IPS-15b (cell line): ENCODE results near the gene KCNK1.

Source experiments
- H3K27me3 ChIP-seq: one replicate; pipeline ENCODE4 v1.6.1; 2013; ENCODE audit warnings: low read length; ENCODE audit not compliant: control insufficient read depth, insufficient read depth
- H3K36me3 ChIP-seq: one replicate; pipeline ENCODE4 v1.6.1; 2013; ENCODE audit warnings: low read length; ENCODE audit not compliant: control insufficient read depth, insufficient read depth
- H3K4me1 ChIP-seq: one replicate; pipeline ENCODE4 v1.6.1; 2013; ENCODE audit warnings: mild to moderate bottlenecking, low read length; ENCODE audit not compliant: control insufficient read depth, insufficient read depth
- H3K4me3 ChIP-seq: one replicate; pipeline ENCODE4 v1.5.1; 2013; ENCODE audit warnings: low read depth, low read length
- H3K9ac ChIP-seq: one replicate; pipeline ENCODE4 v1.6.1; 2013; ENCODE audit warnings: low read depth, mild to moderate bottlenecking, low read length
- H3K9me3 ChIP-seq: one replicate; pipeline ENCODE4 v1.6.1; 2013; ENCODE audit warnings: mild to moderate bottlenecking, low read length; ENCODE audit not compliant: control insufficient read depth, insufficient read depth

KCNK1 gene

DNA sequence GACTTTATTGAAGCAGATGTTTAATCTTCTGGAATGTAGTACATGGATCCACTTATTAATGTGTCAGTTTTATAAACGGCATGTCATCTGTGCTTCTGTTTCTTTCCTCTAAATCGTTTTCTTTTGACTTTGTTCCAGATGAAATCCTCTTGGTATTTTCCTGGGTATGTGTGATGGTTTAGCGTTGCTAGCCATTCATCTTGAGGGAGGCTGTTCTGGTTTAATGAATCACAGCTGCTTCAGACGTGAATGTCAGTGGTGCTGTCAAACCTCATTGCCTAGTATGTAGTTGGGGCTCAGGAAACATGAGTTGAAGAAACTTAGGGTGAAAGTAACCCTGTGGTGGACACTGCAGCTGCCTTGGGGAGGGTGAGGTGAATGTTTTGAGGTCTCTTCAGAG, 33.2 kb downstream of the KCNK1 start:
- H3K27me3 ChIP-seq, result no peaks in the 10 kb centered on the region
- H3K9ac ChIP-seq, result no peak overlapping the region
- H3K9me3 ChIP-seq, result no peaks in the 10 kb centered on the region
- no peaks in the 10 kb centered on the region for H3K4me1 ChIP-seq
- H3K4me3 ChIP-seq, result no peak overlapping the region
- H3K36me3 ChIP-seq, result no peaks in the 10 kb centered on the region

DNA sequence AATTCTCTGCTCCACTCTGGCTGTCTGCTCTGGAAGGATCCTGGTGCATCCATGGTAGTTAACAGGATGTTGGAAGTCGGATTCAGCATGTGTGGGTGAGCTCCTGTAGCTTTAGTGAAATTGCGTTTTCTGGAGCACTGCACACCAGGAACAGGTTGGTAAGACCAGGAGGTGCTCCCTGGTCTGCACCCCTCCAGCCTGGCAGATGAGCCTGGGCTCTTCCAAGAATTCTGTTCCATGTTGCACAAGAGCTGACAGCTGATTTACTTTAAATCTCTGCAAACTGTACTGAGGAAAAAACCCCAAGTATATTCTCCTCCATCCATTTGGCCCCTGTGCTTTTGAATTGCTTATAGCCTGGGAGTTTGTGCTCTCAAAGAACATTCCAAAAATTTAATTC, 33.7 kb downstream of the KCNK1 start:
- Histone ChIP-seq H3K4me1 (no peaks in the 10 kb centered on the region), H3K36me3 (no peaks in the 10 kb centered on the region), H3K9ac (no peak overlapping the region), H3K4me3 (no peak overlapping the region), H3K9me3 (no peaks in the 10 kb centered on the region), H3K27me3 (no peaks in the 10 kb centered on the region)

DNA sequence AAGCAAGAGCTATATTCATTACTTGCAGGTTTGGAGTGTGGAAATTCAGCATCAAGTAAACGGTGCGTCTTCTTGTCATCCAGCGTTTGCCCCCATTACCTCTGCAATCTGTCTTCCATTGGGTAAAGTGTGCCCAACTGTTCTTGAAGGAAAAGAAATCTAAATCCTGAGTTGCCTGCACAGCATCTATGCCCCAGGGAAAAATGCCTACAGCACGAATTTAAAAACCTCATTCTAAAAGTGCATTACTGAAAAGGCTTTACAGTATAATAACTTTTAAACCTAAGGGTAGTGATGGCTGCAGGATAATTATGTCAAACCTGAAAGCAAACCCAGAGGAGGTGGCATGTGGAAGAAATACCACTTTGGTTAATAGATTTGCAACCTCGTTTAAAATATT, 37.2 kb downstream of the KCNK1 start:
- no peaks in the 10 kb centered on the region for H3K27me3 ChIP-seq
- peaks cover under 1% of the 10 kb centered on the region for H3K4me1 ChIP-seq
- no peaks in the 10 kb centered on the region for H3K9me3 ChIP-seq
- no peaks in the 10 kb centered on the region for H3K36me3 ChIP-seq
- H3K9ac ChIP-seq, result no peak overlapping the region
- no peak overlapping the region for H3K4me3 ChIP-seq

DNA sequence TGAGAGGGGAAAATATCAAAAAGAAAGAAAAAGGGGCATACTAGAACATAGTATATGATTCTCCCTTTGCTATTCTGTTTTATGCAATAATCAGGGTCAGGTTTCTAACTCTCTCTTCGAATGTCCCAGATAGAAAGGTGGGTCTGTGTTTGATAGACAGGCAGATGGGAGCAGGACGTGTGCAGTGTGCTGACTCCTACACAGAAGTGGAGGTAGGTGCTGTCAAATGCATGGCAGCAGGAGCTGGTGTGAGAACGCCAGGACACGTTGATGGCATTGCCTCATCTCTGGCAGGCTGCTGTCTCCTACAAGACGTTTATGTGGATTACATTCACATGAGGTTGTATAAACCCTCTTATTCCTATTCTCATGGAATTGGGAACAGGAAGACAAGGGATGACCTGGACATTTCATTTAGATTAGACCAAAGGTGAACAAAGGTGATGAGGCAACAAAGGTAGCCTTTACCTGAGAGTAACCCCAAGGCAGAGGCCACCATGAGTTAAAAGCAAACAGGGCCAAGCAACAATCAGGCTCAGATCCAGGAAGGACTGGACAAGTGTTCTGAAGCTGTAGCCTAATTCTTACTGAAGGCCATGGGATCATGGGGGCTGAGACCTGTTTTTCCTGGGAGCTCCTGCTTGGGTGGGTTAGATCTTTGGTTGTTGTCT, 37.8 kb downstream of the KCNK1 start:
- Histone ChIP-seq H3K4me1 (peaks cover 3% of the 10 kb centered on the region), H3K9ac (no peak overlapping the region), H3K36me3 (no peaks in the 10 kb centered on the region), H3K27me3 (no peaks in the 10 kb centered on the region), H3K9me3 (no peaks in the 10 kb centered on the region), H3K4me3 (no peak overlapping the region)

DNA sequence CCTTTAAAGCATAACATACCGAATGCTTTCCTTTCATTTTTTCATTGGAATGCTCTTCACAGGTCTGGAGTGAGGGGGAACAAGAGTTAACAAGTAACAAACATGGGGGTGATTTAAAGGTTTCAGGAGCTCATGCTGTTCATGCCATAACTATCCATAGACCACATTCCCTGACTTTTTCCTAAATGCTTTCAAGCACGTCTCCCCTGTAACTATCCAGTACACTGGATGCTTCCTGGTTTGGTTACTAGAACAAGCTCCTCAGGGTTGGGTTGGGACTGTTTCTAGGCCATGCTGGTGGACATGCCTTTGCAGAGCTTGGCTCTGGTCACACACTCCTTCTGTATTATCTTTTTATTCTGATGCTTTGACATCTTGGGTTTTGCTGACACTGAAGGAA, 38.6 kb downstream of the KCNK1 start:
- no peaks in the 10 kb centered on the region for H3K27me3 ChIP-seq
- H3K4me3 ChIP-seq, result no peak overlapping the region
- H3K9me3 ChIP-seq, result no peaks in the 10 kb centered on the region
- H3K9ac ChIP-seq, result no peak overlapping the region
- no peaks in the 10 kb centered on the region for H3K36me3 ChIP-seq
- H3K4me1 ChIP-seq, result peaks cover 3% of the 10 kb centered on the region

DNA sequence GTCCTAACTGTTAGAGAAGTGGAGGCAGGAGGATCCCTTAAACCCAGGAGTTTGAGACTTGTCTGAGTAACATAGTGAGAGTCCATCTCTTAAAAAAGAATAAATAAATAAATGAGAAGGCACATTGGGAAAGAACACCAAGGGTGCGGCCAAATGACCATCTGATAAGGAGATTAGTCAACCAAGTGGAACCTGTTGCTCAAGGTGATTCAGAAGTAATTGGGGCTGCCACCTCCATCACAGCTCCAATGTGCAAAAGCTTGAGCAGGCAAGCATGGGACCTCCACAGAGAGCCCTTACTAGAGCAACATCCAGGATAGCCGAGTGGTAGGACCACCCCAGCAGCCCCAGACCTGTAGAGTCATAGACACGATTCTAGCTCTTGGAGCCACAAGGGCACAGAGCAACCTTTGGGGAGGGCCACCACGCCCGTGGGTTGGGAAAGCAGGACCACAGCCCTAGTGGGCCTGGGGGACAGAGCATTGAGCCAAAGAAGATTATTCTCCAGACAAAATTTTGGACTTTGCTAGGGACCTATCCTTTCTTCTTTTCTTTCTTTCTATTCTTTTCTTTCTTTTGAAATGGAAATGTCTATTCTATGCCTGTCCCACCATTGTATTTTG, 40.9 kb downstream of the KCNK1 start:
- no peaks in the 10 kb centered on the region for H3K27me3 ChIP-seq
- H3K9ac ChIP-seq, result no peak overlapping the region
- no peaks in the 10 kb centered on the region for H3K36me3 ChIP-seq
- H3K4me1 ChIP-seq, result peaks cover 3% of the 10 kb centered on the region
- H3K9me3 ChIP-seq, result no peaks in the 10 kb centered on the region
- no peak overlapping the region for H3K4me3 ChIP-seq

DNA sequence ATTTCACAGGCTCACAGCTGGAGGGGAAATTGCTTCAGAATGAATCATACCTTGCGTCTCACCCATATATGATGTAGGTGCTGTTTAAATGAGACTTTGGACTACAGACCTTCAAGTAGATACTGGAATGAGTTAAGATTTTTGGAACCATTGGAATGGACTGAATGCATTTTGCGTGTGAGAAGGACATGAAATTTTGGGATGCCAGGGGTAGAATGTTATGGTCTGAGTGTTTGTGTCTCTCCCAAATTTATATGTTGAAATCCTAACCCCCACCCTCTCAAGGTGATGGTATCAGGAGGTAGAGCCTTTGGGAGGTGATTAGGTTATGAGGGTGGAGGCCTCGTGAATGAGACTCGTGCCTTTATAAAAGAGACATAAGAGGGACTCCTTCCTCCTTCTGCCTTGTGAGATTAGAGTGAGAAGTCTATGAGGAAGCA, 41.4 kb downstream of the KCNK1 start:
- no peaks in the 10 kb centered on the region for H3K27me3 ChIP-seq
- no peaks in the 10 kb centered on the region for H3K36me3 ChIP-seq
- H3K4me3 ChIP-seq, result no peak overlapping the region
- H3K9me3 ChIP-seq, result no peaks in the 10 kb centered on the region
- H3K4me1 ChIP-seq, result peaks cover 3% of the 10 kb centered on the region
- H3K9ac ChIP-seq, result no peak overlapping the region

DNA sequence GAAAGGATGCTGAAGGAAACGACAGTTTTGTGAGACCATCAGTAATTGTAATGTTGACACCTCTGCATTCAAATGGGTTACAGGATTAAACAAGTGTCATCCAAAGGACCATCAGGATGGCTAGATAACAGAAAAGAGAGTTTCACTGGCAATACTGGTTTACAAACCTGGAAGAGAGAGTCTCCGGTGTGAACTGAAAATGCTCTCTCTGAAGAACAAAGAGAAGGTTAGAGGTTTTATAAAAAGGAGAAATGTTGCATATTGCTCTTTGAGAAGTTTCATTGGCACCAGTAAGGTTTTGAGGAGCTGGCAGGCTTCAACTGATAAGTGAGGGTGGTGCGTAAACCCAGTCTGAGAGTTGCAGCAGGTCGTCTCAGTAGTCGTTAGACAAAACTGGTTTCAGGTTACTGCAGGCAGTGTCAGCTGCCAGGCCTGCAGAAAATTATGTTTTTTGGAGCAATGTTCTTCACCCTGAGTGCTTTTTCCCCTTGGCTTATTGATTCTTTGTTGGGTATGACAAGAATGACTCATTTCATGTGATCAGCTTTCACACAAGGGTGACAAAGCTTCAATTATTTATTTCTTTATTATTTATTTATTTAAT, 42.2 kb downstream of the KCNK1 start:
- Histone ChIP-seq H3K36me3 (no peaks in the 10 kb centered on the region), H3K27me3 (no peaks in the 10 kb centered on the region), H3K4me1 (peaks cover 3% of the 10 kb centered on the region), H3K9me3 (no peaks in the 10 kb centered on the region), H3K4me3 (no peak overlapping the region), H3K9ac (no peak overlapping the region)

DNA sequence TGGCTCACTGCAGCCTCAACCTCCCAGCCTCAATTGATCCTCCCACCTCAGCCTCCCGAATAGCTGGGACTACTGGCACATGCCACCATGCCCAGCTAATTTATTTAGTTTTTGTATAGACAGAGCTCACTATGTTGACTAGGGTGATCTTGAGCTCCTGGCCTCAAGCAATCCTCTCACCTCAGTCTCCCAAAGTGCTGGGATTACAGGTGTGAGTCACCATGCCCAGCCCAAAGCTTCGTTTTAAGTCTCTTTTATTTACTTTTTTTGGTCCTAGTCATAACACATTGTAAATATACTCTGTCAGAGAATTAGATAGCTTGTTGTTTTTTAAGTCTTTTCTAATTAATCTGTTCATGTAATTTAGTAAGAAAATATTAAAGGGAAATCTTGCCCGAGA, 42.8 kb downstream of the KCNK1 start:
- peaks cover 3% of the 10 kb centered on the region for H3K4me1 ChIP-seq

DNA sequence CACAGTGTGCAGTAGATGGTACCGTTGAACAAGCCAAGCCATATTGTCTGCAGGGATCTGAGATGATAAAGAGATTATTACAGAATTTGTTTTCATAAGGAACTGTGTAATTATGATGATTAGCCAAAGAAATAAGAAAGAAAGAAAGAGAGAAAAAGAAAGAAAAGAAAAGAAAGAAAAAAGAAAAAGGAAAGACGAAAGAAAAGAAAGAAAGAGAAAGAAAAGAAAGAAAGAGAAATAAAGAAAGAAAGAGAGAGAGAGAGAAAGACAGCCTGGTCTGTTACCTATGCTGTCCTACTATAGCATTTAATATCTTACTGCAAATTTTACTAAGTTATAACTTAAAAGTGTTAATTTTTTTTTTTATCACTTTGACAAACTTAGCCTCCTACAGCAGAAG, 43.6 kb downstream of the KCNK1 start:
- Histone ChIP-seq H3K4me1 (peaks cover 3% of the 10 kb centered on the region), H3K9ac (no peak overlapping the region), H3K27me3 (no peaks in the 10 kb centered on the region), H3K4me3 (no peak overlapping the region), H3K9me3 (no peaks in the 10 kb centered on the region), H3K36me3 (no peaks in the 10 kb centered on the region)

More for the DNA sequence above, 42.8 kb downstream of the KCNK1 start:
- Histone ChIP-seq H3K9ac (no peak overlapping the region), H3K27me3 (no peaks in the 10 kb centered on the region), H3K9me3 (no peaks in the 10 kb centered on the region), H3K36me3 (no peaks in the 10 kb centered on the region), H3K4me3 (no peak overlapping the region)

DNA sequence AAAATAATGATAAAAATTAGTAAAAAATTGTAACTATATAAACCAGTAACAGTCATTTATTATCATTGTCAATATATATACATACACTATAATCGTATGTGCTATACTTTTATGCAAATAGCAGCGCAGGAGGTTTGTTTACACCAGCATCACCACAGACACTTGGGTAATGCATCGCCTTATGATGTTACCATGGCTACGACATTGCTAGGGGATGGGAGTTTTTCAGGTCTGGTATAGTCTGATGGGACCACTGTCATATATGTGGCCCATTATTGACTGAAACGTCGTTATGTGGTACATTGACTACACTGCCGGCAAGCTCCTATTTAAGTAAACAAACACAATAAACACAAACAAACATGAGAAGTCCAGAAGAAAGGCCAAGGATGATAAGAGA, 45.6 kb downstream of the KCNK1 start:
- no peak overlapping the region for H3K9ac ChIP-seq
- no peaks in the 10 kb centered on the region for H3K27me3 ChIP-seq
- H3K4me1 ChIP-seq, result peaks cover 3% of the 10 kb centered on the region
- H3K4me3 ChIP-seq, result no peak overlapping the region
- no peaks in the 10 kb centered on the region for H3K9me3 ChIP-seq
- no peaks in the 10 kb centered on the region for H3K36me3 ChIP-seq
